ENCODE data around the gene CELA3A.

DNA sequence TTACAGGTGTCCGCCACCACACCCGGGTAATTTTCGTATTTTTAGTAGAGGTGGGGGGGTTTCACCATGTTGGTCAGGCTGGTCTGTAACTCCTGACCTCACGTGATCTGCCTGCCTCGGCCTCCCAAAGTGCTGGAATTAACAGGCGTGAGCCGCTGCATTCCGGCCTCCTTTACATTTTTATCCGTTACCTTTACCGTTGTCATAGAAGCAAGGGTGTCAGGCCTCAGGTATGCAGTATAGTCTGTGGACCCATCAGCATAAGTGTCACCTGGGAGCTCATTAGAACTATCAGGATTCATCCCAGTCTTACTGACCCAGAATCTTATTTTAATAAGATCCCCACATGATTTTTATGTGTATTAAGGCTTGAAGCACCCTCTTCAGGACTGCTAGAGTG lies 56.4 kb downstream of the CELA3A start:
- TF ChIP-seq, protein P1, sequence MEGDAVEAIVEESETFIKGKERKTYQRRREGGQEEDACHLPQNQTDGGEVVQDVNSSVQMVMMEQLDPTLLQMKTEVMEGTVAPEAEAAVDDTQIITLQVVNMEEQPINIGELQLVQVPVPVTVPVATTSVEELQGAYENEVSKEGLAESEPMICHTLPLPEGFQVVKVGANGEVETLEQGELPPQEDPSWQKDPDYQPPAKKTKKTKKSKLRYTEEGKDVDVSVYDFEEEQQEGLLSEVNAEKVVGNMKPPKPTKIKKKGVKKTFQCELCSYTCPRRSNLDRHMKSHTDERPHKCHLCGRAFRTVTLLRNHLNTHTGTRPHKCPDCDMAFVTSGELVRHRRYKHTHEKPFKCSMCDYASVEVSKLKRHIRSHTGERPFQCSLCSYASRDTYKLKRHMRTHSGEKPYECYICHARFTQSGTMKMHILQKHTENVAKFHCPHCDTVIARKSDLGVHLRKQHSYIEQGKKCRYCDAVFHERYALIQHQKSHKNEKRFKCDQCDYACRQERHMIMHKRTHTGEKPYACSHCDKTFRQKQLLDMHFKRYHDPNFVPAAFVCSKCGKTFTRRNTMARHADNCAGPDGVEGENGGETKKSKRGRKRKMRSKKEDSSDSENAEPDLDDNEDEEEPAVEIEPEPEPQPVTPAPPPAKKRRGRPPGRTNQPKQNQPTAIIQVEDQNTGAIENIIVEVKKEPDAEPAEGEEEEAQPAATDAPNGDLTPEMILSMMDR (IDR thresholded peaks at IDR 0.05), result no peak
- TF ChIP-seq EP300 (IDR thresholded peaks at IDR 0.05), result no peak
- TF ChIP-seq POLR2A (IDR thresholded peaks at IDR 0.05), result no peak

Data from upper lobe of left lung (tissue), 4 donors.